HepG2 (cell line): ENCODE results near the gene CTSA. TPM values are rescaled to one million over a fixed set of nuclear protein-coding genes. Genes with fewer than 3 reads are reported as not detected.

Source experiments
- ARID5B ChIP-seq: IDR thresholded peaks from 2 replicates; pipeline ENCODE4 v1.4.0; 2020; ENCODE audit warnings: mild to moderate bottlenecking, missing genetic modification reagents
- ARNT ChIP-seq: fragments of 450-650 bp; IDR thresholded peaks from 2 replicates; pipeline ENCODE4 v1.6.1; 2017
- CAMTA2 ChIP-seq: sonication (generic); formaldehyde crosslinking; IDR thresholded peaks from 2 replicates; pipeline ENCODE4 v1.4.0; 2020; ENCODE audit warnings: mild to moderate bottlenecking, missing genetic modification reagents, borderline replicate concordance
- FOXP1 ChIP-seq, 2 experiments: fragments of 450-650 bp in 1 of 2; IDR thresholded peaks; 2 replicates each; pipeline ENCODE4 v1.6.1; 2017 to 2018; ENCODE audit warnings: antibody characterized with exemption in 1 of 2
- HMGA1 ChIP-seq: sonication (generic); formaldehyde crosslinking; conservative IDR thresholded peaks from 2 replicates; pipeline ENCODE4 v1.4.0; 2020; ENCODE audit warnings: missing genetic modification reagents
- HNRNPLL ChIP-seq: fragments of 200-400 bp; formaldehyde crosslinking; IDR thresholded peaks from 2 replicates; pipeline ENCODE4 v1.6.1; 2017; ENCODE audit warnings: mild to moderate bottlenecking, low read depth, low read length; ENCODE audit not compliant: poor library complexity, severe bottlenecking
- KDM5A ChIP-seq: fragments of 200-600 bp; sonication (generic); IDR thresholded peaks from 2 replicates; pipeline ENCODE4 v1.7.0; 2018; ENCODE audit warnings: antibody characterized with exemption, mild to moderate bottlenecking, low read length, borderline replicate concordance
- MIER2 ChIP-seq: IDR thresholded peaks from 2 replicates; pipeline ENCODE4 v1.6.1; 2016; ENCODE audit warnings: missing biosample characterization, missing genetic modification reagents
- MLLT10 ChIP-seq: sonication (generic); formaldehyde crosslinking; IDR thresholded peaks from 2 replicates; pipeline ENCODE4 v1.4.0; 2020; ENCODE audit warnings: missing genetic modification reagents
- NFE2L1 ChIP-seq: sonication (generic); formaldehyde crosslinking; IDR thresholded peaks from 2 replicates; pipeline ENCODE4 v1.4.0; 2020; ENCODE audit warnings: missing genetic modification reagents, mild to moderate bottlenecking, borderline replicate concordance
- NONO ChIP-seq, 2 experiments: fragments of 450-650 bp in 1 of 2; sonication (generic) in 1 of 2; formaldehyde crosslinking in 1 of 2; IDR thresholded peaks in 1 of 2; conservative IDR thresholded peaks in 1 of 2; 2 replicates each; pipeline versions ENCODE4 v1.6.1 to v1.8.0; 2017 to 2022; ENCODE audit warnings: mild to moderate bottlenecking in 1 of 2, missing genetic modification reagents in 1 of 2, moderate library complexity in 1 of 2
- ZBTB7A ChIP-seq: sonication (generic); formaldehyde crosslinking; IDR thresholded peaks from 2 replicates; pipeline ENCODE4 v1.8.0; 2022; ENCODE audit warnings: mild to moderate bottlenecking, missing genetic modification reagents
- ZMYM4 ChIP-seq: sonication (generic); formaldehyde crosslinking; IDR thresholded peaks from 2 replicates; pipeline ENCODE4 v1.8.1; 2023; ENCODE audit warnings: mild to moderate bottlenecking, missing genetic modification reagents
- ZNF615 ChIP-seq: sonication (generic); formaldehyde crosslinking; IDR thresholded peaks from 2 replicates; pipeline ENCODE4 v1.5.0; 2020; ENCODE audit warnings: mild to moderate bottlenecking, missing genetic modification reagents, borderline replicate concordance
- ZNF772 ChIP-seq: sonication (generic); formaldehyde crosslinking; IDR thresholded peaks from 2 replicates; pipeline ENCODE4 v1.5.0; 2020; ENCODE audit warnings: mild to moderate bottlenecking, missing genetic modification reagents
- ZNF792 ChIP-seq: IDR thresholded peaks from 2 replicates; pipeline ENCODE4 v1.6.1; 2016
- polyA plus RNA-seq, 8 experiments: library from polyadenylated mRNA; depleted of rRNA in 3 of 8; stranded (reverse) in 7 of 8; unstranded in 1 of 8; fragments of >200 nt; fragmentation: Illumina TruSeq in 4 of 8; extraction: Trizol in 4 of 8; gene quantifications; 2 replicates each; pipeline versions ENCODE4 v1.2.1 to v1.2.3, GENCODE V29; 2011 to 2016; ENCODE audit warnings: low read depth in 4 of 8, missing spikeins in 1 of 8, mixed read lengths in 1 of 8; ENCODE audit not compliant: insufficient read depth in 1 of 8
- total RNA-seq, 5 experiments: library from RNA; depleted of rRNA; stranded (reverse); fragments of >200 nt; fragmentation: Illumina TruSeq; extraction: Trizol; gene quantifications; 2 replicates each; pipeline ENCODE4 v1.2.3, GENCODE V29; 2016; ENCODE audit warnings: low read depth in 1 of 5
- TF ChIP-seq, protein P1 (sequence below): sonication (generic); formaldehyde crosslinking; IDR thresholded peaks from 2 replicates; pipeline ENCODE4 v1.4.0; 2020; ENCODE audit warnings: missing genetic modification reagents, borderline replicate concordance
- TF ChIP-seq, protein P2 (sequence below): sonication (generic); formaldehyde crosslinking; IDR thresholded peaks from 2 replicates; pipeline ENCODE4 v1.4.0; 2020; ENCODE audit warnings: missing genetic modification reagents
- TF ChIP-seq, protein P3 (sequence below): sonication (generic); formaldehyde crosslinking; IDR thresholded peaks from 2 replicates; pipeline ENCODE4 v1.4.0; 2020; ENCODE audit warnings: missing genetic modification reagents, mild to moderate bottlenecking, borderline replicate concordance

Gene CTSA
- total and polyA plus RNA-seq, 2 of the 13 experiments (the other 11 are each of a cell fraction or from before 2014, with no cell fraction given) = 202 to 231 TPM

GRCh38 chr20:45861221-45862075 is 29.7 kb upstream of the CTSA start (continued):
- TF ChIP-seq, protein P1, sequence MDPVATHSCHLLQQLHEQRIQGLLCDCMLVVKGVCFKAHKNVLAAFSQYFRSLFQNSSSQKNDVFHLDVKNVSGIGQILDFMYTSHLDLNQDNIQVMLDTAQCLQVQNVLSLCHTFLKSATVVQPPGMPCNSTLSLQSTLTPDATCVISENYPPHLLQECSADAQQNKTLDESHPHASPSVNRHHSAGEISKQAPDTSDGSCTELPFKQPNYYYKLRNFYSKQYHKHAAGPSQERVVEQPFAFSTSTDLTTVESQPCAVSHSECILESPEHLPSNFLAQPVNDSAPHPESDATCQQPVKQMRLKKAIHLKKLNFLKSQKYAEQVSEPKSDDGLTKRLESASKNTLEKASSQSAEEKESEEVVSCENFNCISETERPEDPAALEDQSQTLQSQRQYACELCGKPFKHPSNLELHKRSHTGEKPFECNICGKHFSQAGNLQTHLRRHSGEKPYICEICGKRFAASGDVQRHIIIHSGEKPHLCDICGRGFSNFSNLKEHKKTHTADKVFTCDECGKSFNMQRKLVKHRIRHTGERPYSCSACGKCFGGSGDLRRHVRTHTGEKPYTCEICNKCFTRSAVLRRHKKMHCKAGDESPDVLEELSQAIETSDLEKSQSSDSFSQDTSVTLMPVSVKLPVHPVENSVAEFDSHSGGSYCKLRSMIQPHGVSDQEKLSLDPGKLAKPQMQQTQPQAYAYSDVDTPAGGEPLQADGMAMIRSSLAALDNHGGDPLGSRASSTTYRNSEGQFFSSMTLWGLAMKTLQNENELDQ (CRISPR knock-in tag) = no peak
- no peak for TF ChIP-seq CAMTA2 (CRISPR knock-in tag)
- TF ChIP-seq MIER2 (CRISPR knock-in tag) = no peak
- no peak for TF ChIP-seq HNRNPLL
- TF ChIP-seq, protein P2, sequence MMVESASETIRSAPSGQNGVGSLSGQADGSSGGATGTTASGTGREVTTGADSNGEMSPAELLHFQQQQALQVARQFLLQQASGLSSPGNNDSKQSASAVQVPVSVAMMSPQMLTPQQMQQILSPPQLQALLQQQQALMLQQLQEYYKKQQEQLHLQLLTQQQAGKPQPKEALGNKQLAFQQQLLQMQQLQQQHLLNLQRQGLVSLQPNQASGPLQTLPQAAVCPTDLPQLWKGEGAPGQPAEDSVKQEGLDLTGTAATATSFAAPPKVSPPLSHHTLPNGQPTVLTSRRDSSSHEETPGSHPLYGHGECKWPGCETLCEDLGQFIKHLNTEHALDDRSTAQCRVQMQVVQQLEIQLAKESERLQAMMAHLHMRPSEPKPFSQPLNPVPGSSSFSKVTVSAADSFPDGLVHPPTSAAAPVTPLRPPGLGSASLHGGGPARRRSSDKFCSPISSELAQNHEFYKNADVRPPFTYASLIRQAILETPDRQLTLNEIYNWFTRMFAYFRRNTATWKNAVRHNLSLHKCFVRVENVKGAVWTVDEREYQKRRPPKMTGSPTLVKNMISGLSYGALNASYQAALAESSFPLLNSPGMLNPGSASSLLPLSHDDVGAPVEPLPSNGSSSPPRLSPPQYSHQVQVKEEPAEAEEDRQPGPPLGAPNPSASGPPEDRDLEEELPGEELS = peak; percentile 72
- TF ChIP-seq ZNF615 (CRISPR knock-in tag) = 0 out of 2 replicates have a peak, but pooled peaks have one; percentile 22
- TF ChIP-seq, protein P3, sequence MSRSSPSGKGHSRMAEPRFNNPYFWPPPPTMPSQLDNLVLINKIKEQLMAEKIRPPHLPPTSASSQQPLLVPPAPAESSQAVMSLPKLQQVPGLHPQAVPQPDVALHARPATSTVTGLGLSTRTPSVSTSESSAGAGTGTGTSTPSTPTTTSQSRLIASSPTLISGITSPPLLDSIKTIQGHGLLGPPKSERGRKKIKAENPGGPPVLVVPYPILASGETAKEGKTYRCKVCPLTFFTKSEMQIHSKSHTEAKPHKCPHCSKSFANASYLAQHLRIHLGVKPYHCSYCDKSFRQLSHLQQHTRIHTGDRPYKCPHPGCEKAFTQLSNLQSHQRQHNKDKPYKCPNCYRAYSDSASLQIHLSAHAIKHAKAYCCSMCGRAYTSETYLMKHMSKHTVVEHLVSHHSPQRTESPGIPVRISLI (CRISPR knock-in tag) = peak; percentile 82
- no peak for TF ChIP-seq NONO (IDR thresholded peaks at IDR 0.05)
- TF ChIP-seq NONO (CRISPR knock-in tag; conservative IDR thresholded peaks at IDR 0.05) = 0 out of 2 replicates have a peak, but pooled peaks have one; percentile 24
- no peak for TF ChIP-seq HMGA1 (CRISPR knock-in tag)
- TF ChIP-seq ZNF772 = peak; percentile 61; the same call in 1 of the 2 replicates
- TF ChIP-seq ZNF792 = no peak
- TF ChIP-seq ARNT = no peak
- 0 out of 2 replicates have a peak, but pooled peaks have one; percentile 33 for TF ChIP-seq ZBTB7A
- no peak for TF ChIP-seq NFE2L1
- no peak for TF ChIP-seq KDM5A
- TF ChIP-seq MLLT10 (CRISPR knock-in tag) = no peak
- TF ChIP-seq FOXP1 (IDR thresholded peaks at IDR 0.05) = no peak
- TF ChIP-seq FOXP1 (CRISPR knock-in tag; IDR thresholded peaks at IDR 0.05) = peak; percentile 39; the same call in 1 of the 2 replicates
- peak; percentile 26; the same call in 1 of the 2 replicates for TF ChIP-seq ZMYM4
- TF ChIP-seq ARID5B (CRISPR knock-in tag) = peak; percentile 74
